Activated CD8-positive, alpha-beta memory T cell treated with anti-CD3 and anti-CD28 coated beads for 24 hours (primary cell): ENCODE data around the gene BCR.
A peak's percentile ranks its signal among the peaks of the same experiment; 100 is the strongest.
"Not testable (repeated sequence)": the region's sequence is repeated elsewhere in the genome, so short reads cannot be mapped to it uniquely, and the experiment has no call there.

Experiments
- DNase-seq: peaks from one replicate; pipeline ENCODE4 v3.0.0-alpha.2; 2020

Gene BCR

GRCh38 chr22:23292453-23293350, 112.4 kb downstream of the BCR start:
- no peak for DNase-seq

GRCh38 chr22:23293720-23294119, 113.4 kb downstream of the BCR start:
- DNase-seq: no peak

- DNase-seq: no peak
These were observed 113.9 kb downstream of the BCR start for GRCh38 chr22:23294221-23294620.

- DNase-seq: no peak
These were observed 120.2 kb downstream of the BCR start for GRCh38 chr22:23300476-23300875.

- DNase-seq: no peak
These were observed 121.3 kb downstream of the BCR start for GRCh38 chr22:23301591-23301990.

- DNase-seq: no peak
These were observed 122.1 kb downstream of the BCR start for GRCh38 chr22:23302171-23303002.

- DNase-seq: no peak
These were observed 125.1 kb downstream of the BCR start for GRCh38 chr22:23305321-23305910.

- DNase-seq: no peak
These were observed 125.6 kb downstream of the BCR start for GRCh38 chr22:23305922-23306374.

GRCh38 chr22:23306438-23306921, 126.2 kb downstream of the BCR start:
- no peak for DNase-seq

GRCh38 chr22:23306926-23307325, 126.6 kb downstream of the BCR start:
- no peak for DNase-seq

- not testable (repeated sequence) for DNase-seq
These were observed 127.2 kb downstream of the BCR start for GRCh38 chr22:23307511-23307910.

GRCh38 chr22:23309261-23309660, 129.0 kb downstream of the BCR start:
- DNase-seq: not testable (repeated sequence)

GRCh38 chr22:23310443-23311097, 130.3 kb downstream of the BCR start:
- DNase-seq: not testable (repeated sequence)

- peak; percentile 45 for DNase-seq
These were observed 131.5 kb downstream of the BCR start for GRCh38 chr22:23311635-23312420.

GRCh38 chr22:23313791-23314567, 133.7 kb downstream of the BCR start:
- no peak for DNase-seq

- peak; percentile 86 for DNase-seq
These were observed 135.1 kb downstream of the BCR start for GRCh38 chr22:23315341-23315917.

GRCh38 chr22:23316596-23316995, 136.3 kb downstream of the BCR start:
- not testable (repeated sequence) for DNase-seq

- peak; percentile 53 for DNase-seq
These were observed 138.0 kb downstream of the BCR start for GRCh38 chr22:23318316-23318715.

GRCh38 chr22:23322497-23323080, 142.3 kb downstream of the BCR start:
- not testable (repeated sequence) for DNase-seq
